Muscle layer of duodenum (tissue), 2 donors: Measurements from ENCODE around the gene PDE2A.
"Not testable (repeated sequence)": the region's sequence is repeated elsewhere in the genome, so short reads cannot be mapped to it uniquely, and the experiment has no call there.

ENCODE experiments used
- H3K27ac ChIP-seq: one replicate; pipeline ENCODE4 v1.7.0; 2013; ENCODE audit warnings: mild to moderate bottlenecking, low read length
- H3K27me3 ChIP-seq: one replicate; pipeline ENCODE4 v1.7.0; 2013; ENCODE audit warnings: low read depth, mild to moderate bottlenecking, control low read depth, low read length
- H3K36me3 ChIP-seq, 2 donors: one replicate each; pipeline ENCODE4 v1.7.0; 2013; ENCODE audit warnings: low read length in 2 of 2, control low read depth in 1 of 2, mild to moderate bottlenecking in 1 of 2; ENCODE audit not compliant: insufficient read depth in 2 of 2, control insufficient read depth in 1 of 2
- H3K4me1 ChIP-seq, 2 donors: one replicate each; pipeline ENCODE4 v1.7.0; 2013; ENCODE audit warnings: low read length in 2 of 2, mild to moderate bottlenecking in 2 of 2, control low read depth in 1 of 2, moderate library complexity in 1 of 2; ENCODE audit not compliant: insufficient read depth in 2 of 2, control insufficient read depth in 1 of 2
- H3K4me3 ChIP-seq, 2 donors: one replicate each; pipeline ENCODE4 v1.7.0; 2013; ENCODE audit warnings: low read length in 2 of 2, low read depth in 1 of 2, mild to moderate bottlenecking in 1 of 2
- H3K9me3 ChIP-seq, 2 donors: one replicate each; pipeline ENCODE4 v1.7.0; 2013; ENCODE audit warnings: low read length in 2 of 2, control low read depth in 1 of 2, mild to moderate bottlenecking in 1 of 2; ENCODE audit not compliant: control insufficient read depth in 1 of 2
- donor health status: healthy.

PDE2A gene

DNA sequence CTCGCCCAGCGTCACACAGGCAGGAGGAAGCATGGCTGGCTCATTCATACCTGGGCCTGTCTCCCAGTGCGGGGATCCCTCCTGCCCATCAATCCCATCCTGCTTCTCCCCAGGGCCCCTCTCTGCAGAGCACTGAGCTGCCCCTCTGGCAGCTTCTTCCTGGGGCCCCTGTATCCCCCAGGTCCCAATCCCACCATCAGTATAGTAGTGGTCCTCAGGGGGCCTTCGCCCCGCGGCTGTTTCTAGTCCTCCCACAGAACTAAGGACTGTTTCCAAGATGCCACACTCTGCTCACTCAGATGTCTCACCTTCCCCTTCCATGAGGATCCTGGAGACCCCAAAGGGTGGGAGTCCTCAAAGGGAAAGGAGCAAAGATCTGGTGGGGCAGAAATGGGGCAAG lies 97.6 kb downstream of the PDE2A start:
- peaks cover 0 to 30% of the 10 kb centered on the region in 2 donors for H3K36me3 ChIP-seq
- no peak overlapping the region for H3K4me3 ChIP-seq
- H3K9me3 ChIP-seq: no peaks in the 10 kb centered on the region
- H3K27ac ChIP-seq: no peak overlapping the region
- H3K4me1 ChIP-seq: no peaks in the 10 kb centered on the region
- no peaks in the 10 kb centered on the region for H3K27me3 ChIP-seq

GRCh38 chr11:72576243-72576595 lies 98.0 kb downstream of the PDE2A start:
- Histone ChIP-seq H3K4me3 (no peak overlapping the region), H3K27ac (no peak overlapping the region), H3K27me3 (no peaks in the 10 kb centered on the region), H3K4me1 (no peaks in the 10 kb centered on the region), H3K36me3 (peaks cover 0 to 26% of the 10 kb centered on the region in 2 donors), H3K9me3 (no peaks in the 10 kb centered on the region)

GRCh38 chr11:72575533-72576242 lies 98.5 kb downstream of the PDE2A start:
- H3K9me3 ChIP-seq: no peaks in the 10 kb centered on the region
- H3K36me3 ChIP-seq: peaks cover 0 to 21% of the 10 kb centered on the region in 2 donors
- no peaks in the 10 kb centered on the region for H3K27me3 ChIP-seq
- H3K4me3 ChIP-seq: no peak overlapping the region
- H3K27ac ChIP-seq: no peak overlapping the region
- no peaks in the 10 kb centered on the region for H3K4me1 ChIP-seq

DNA sequence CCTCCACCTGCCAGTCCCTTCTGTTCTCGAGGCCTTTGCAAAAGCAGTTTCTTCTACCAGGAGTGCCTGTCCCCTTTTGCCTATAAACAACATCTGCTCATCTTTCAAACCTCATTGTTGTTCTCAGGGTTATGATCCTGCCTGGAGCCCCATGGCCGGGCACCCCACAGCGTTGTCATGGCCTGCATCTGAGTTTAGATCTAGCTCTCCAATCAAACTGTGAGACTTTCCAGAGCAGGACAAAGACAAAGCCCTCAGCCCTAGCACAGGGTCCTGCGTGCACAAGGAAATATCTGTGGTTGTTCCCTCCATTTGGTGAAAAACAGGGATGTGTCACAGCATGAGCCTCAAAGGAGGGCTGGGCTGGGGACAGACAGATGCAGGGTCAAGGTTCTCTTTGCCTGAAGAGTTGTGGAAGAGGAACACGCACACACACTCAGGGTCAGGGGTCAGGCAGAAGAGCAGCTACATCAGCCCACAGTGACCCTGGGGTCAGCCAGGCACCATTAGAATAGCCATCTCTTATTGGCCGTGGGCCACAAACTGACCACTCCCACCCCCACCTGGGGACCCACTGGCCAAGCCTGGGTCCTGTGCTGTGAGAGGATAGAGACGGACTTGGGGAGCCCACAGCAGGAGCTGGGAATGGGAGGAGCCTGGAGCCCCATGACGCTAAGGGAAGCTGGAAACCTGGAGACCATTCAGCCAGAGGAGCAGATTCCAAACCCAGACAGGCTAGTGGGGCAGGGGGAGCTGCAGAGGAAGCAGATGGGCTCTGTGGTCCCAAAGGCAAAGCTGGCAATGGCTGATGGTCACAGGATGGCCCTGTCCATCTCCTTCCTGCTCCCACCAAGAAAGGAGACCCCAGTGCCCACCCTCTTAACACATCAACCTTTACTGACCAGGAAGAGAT lies 99.4 kb downstream of the PDE2A start:
- no peak overlapping the region for H3K4me3 ChIP-seq
- H3K36me3 ChIP-seq: peaks cover 0 to 15% of the 10 kb centered on the region in 2 donors
- no peaks in the 10 kb centered on the region for H3K27me3 ChIP-seq
- no peaks in the 10 kb centered on the region for H3K9me3 ChIP-seq
- no peaks in the 10 kb centered on the region for H3K4me1 ChIP-seq
- no peak overlapping the region for H3K27ac ChIP-seq

GRCh38 chr11:72573855-72574445 lies 100.3 kb downstream of the PDE2A start:
- no peak overlapping the region for H3K4me3 ChIP-seq
- H3K4me1 ChIP-seq: no peaks in the 10 kb centered on the region
- H3K27me3 ChIP-seq: no peaks in the 10 kb centered on the region
- peaks cover 0 to 15% of the 10 kb centered on the region in 2 donors for H3K36me3 ChIP-seq
- no peak overlapping the region for H3K27ac ChIP-seq
- no peaks in the 10 kb centered on the region for H3K9me3 ChIP-seq

DNA sequence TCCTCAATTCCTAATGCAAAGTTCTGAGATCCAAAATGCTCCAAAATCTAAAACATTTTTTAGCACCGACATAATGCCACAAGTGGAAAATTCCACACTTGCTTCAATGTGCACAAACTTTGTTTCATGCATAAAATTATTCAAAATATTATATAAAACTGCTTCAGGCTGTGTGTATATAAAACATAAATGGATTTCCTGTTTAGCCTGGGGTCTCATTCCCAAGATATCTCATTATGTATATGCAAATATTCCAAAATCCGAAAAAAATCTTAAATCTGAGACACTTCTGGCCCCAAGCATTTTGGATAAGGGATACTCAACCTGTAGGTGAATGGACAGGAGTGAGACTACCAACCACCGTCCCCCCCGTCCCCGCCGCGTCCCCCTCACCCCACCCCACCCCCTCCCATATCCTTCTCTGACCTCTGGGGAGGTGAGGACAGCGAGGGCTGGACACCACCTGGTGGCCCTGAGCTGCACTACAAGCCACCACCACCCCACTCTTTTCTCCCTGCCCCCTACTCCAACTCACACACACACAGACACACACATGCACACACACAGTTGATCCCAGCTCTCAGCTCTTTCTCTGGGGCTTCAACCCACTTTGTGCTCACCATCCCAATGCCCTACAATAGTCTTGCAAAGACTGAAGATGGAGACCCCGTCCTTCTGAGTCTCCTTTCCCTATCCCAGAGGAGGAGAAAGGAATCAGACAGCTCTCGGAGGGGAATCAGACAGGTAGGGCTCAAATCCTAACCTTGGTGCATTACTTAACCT lies 101.0 kb downstream of the PDE2A start:
- H3K27ac ChIP-seq: no peak overlapping the region
- no peaks in the 10 kb centered on the region for H3K27me3 ChIP-seq
- no peaks in the 10 kb centered on the region for H3K4me1 ChIP-seq
- H3K36me3 ChIP-seq: peaks cover 0 to 15% of the 10 kb centered on the region in 2 donors
- H3K9me3 ChIP-seq: no peaks in the 10 kb centered on the region
- no peak overlapping the region for H3K4me3 ChIP-seq

DNA sequence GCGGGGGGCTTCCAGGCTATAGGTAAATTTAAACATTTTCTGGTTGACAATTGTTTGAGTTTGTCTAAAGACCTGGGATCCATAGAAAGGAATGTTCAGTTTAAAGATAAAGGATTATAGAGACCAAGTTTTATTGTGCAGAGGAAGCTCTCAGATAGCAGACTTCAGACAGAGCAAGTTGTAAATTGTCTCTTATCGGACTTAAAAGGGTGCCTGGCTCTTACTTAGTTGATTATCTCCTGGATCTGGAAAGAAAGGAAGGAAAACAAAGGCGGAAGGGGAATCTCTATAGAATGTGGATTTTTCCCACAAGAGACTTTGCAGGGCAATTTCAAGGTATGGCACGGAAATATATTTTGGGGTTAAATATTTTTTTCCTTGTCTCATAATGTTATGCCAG lies 101.7 kb downstream of the PDE2A start:
- H3K27ac ChIP-seq, H3K4me1 ChIP-seq, H3K4me3 ChIP-seq, H3K27me3 ChIP-seq, H3K9me3 ChIP-seq: not testable (repeated sequence)
- peaks cover 0 to 15% of the 10 kb centered on the region in 2 donors for H3K36me3 ChIP-seq

DNA sequence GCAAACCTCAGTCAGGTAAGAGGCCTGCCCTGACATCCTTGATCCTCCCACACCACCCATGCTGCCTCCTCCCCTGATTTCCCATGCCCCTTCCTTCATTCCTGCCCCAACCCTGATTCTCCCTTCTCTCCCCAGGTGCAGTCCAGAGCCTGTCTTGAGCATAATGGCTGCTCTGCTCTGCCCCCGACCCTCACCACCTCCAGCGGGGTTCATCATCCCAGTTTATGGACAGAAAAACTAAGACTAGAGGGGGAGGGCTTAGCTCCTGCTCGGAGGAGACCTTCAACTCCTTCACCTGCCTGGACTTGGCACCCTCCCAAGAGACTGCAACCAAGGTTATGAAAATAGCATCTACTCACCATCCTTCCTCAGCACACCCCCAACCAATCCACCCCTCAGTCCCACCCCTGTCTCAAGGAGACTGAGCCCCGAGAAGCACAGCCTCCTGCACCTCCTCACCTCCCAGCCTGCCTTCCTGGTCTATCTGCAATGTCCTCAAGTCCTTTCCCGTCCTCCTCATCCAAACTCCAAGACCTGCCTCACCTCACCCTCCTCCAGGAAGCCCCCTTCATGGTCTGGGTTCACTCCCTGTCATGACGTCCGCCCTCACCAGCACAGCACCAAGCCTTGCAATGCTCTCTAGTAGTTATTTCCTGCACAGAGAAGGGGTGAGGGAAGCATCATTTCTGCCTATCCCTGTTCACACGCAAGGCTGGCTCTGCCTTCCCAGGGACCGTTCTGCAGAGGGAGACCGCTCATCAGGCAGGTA lies 103.1 kb downstream of the PDE2A start:
- Histone ChIP-seq H3K9me3 (no peaks in the 10 kb centered on the region), H3K4me3 (no peak overlapping the region), H3K27ac (no peak overlapping the region), H3K27me3 (no peaks in the 10 kb centered on the region), H3K36me3 (peaks cover 0 to under 1% of the 10 kb centered on the region in 2 donors), H3K4me1 (no peaks in the 10 kb centered on the region)

DNA sequence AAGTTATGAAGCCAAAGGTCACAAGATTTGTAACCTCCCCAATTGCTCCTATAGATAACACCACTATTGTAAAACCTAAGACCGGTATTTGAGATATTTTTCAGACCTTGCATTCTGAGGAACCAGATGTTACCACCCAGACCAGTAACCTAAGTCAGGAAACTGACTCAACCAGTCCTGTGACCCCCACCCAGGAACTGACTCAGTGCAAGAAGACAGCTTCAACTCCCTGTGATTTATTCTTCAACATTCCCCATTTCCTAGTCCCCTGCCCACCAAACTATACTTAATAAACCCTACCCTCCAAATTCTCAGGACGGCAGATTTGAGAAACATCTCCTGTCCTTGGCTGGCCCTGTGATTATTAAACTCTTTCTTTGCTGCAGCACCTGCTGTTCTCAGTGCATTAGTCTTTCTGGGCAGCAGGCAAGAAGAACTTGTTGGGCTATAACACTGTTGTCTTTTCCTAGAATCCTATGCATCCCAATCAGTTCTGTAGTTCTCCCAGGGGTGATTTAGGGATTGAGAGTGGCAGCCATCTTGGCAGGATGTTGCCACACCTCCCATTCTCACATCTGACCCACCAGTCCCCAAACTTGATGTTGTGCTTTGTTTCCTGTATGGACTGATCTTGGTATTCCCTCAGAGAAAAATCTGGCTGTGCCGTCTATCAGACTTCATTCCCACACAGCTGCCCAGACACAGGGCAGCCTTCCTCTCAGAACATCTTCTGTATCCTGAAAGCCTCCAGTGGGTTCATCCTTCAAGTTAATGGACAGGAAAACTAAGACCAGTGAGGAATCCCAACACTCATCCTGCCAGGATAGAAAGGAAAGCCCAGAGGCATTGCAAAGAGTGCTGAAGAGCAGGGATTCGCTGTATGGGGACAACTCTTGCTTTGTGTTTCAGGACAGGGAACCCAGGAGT lies 104.0 kb downstream of the PDE2A start:
- Histone ChIP-seq H3K36me3 (no peaks in the 10 kb centered on the region), H3K4me1 (no peaks in the 10 kb centered on the region), H3K9me3 (no peaks in the 10 kb centered on the region), H3K27ac (no peak overlapping the region), H3K4me3 (no peak overlapping the region), H3K27me3 (no peaks in the 10 kb centered on the region)

DNA sequence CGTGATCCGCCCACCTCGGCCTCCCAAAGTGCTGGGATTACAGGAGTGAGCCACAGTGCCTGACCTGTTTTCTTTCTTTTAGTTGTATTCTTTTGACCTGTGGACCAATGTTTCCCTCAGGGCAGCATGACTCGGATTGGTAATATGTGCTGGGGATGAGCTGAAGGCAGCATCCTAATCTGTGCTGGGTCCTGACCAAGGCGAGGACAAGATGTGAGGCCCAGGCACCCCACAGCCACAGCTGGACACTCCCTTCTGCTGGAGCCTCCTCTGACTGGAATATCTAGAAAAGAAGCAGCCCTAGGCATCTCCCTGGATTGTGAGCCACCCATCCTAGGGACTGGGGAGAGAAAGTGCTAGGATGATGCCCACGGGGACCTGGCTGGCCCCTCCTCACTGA lies 105.4 kb downstream of the PDE2A start:
- H3K4me3 ChIP-seq: no peak overlapping the region
- no peaks in the 10 kb centered on the region for H3K4me1 ChIP-seq
- no peaks in the 10 kb centered on the region for H3K27me3 ChIP-seq
- H3K27ac ChIP-seq: no peak overlapping the region
- H3K9me3 ChIP-seq: no peaks in the 10 kb centered on the region
- no peaks in the 10 kb centered on the region for H3K36me3 ChIP-seq
